Measurements from ENCODE around the gene RMDN3. TPM values are rescaled to one million over a fixed set of nuclear protein-coding genes. Genes with fewer than 3 reads are reported as not detected.

Gene RMDN3
- total and polyA plus RNA-seq, 3 donors from 2014 or later, result 31.5 to 37.3 (median 33.1) TPM

- peak overlapping the region; percentile 64 to 83 for H3K27ac ChIP-seq
- peaks cover 19% of the 10 kb centered on the region for H3K4me1 ChIP-seq
- no peak for TF ChIP-seq POLR2A (IDR thresholded peaks at IDR 0.05)
- TF ChIP-seq CTCF (IDR thresholded peaks at IDR 0.05), result no peak
- no peaks in the 10 kb centered on the region for H3K36me3 ChIP-seq (ENCODE audit: low read depth, missing control alignments)
- DNase-seq, result peak; percentile 72
- 27 to 29% methylated on average over 40 to 55 of the region's 55 CpGs for WGBS, 2 donors
- intact Hi-C loops (cut with DNase I; ENCODE audit: low total_unique reads), result no loop called here
- no peaks in the 10 kb centered on the region for H3K9me3 ChIP-seq
- H3K4me3 ChIP-seq, result peak overlapping the region; percentile 50 to 61
- no peaks in the 10 kb centered on the region for H3K27me3 ChIP-seq
These were observed 8.1 kb upstream of the RMDN3 start for GRCh38 chr15:40762919-40763800.

- Histone ChIP-seq H3K4me1 (peaks cover 5% of the 10 kb centered on the region), H3K9me3 (no peaks in the 10 kb centered on the region), H3K27me3 (no peaks in the 10 kb centered on the region), H3K4me3 (no peak overlapping the region), H3K27ac (no peak overlapping the region), H3K36me3 (ENCODE audit: low read depth, missing control alignments) (no peaks in the 10 kb centered on the region)
- intact Hi-C loops (cut with DNase I; ENCODE audit: low total_unique reads), result no loop called here
- no peak for DNase-seq
- 85 to 94% methylated on average over 5 of the region's 5 CpGs for WGBS, 2 donors
- TF ChIP-seq POLR2A (IDR thresholded peaks at IDR 0.05) (no peak), CTCF (IDR thresholded peaks at IDR 0.05) (no peak)
These were observed 4.9 kb upstream of the RMDN3 start for GRCh38 chr15:40759961-40760360.

GRCh38 chr15:40756938-40757337 lies 1.9 kb upstream of the RMDN3 start:
- no peak for DNase-seq
- intact Hi-C loops (cut with DNase I; ENCODE audit: low total_unique reads), result no loop called here
- H3K27me3 ChIP-seq, result no peaks in the 10 kb centered on the region
- no peak overlapping the region for H3K4me3 ChIP-seq
- 46 to 52% methylated on average over 6 of the region's 6 CpGs for WGBS, 2 donors
- H3K36me3 ChIP-seq (ENCODE audit: low read depth, missing control alignments), result no peaks in the 10 kb centered on the region
- no peaks in the 10 kb centered on the region for H3K9me3 ChIP-seq
- no peak for TF ChIP-seq CTCF (IDR thresholded peaks at IDR 0.05)
- no peak for TF ChIP-seq POLR2A (IDR thresholded peaks at IDR 0.05)
- H3K4me1 ChIP-seq, result peaks cover 5% of the 10 kb centered on the region
- H3K27ac ChIP-seq, result no peak overlapping the region

GRCh38 chr15:40755812-40756208 lies 756 bp upstream of the RMDN3 start:
- DNase-seq, result no peak
- WGBS, 2 donors, result 49 to 54% methylated on average over 10 of the region's 10 CpGs
- intact Hi-C loops (cut with DNase I; ENCODE audit: low total_unique reads), result no loop called here

More at GRCh38 chr15:40755812-40756208, 756 bp upstream of the RMDN3 start:
- no peaks in the 10 kb centered on the region for H3K27me3 ChIP-seq
- H3K4me1 ChIP-seq, result peaks cover 5% of the 10 kb centered on the region
- H3K27ac ChIP-seq, result peak overlapping the region; percentile 42 to 66
- H3K4me3 ChIP-seq, result peak overlapping the region; percentile 78 to 84
- no peaks in the 10 kb centered on the region for H3K36me3 ChIP-seq (ENCODE audit: low read depth, missing control alignments)
- TF ChIP-seq POLR2A (IDR thresholded peaks at IDR 0.05), result no peak
- TF ChIP-seq CTCF (IDR thresholded peaks at IDR 0.05), result no peak
- no peaks in the 10 kb centered on the region for H3K9me3 ChIP-seq

Data from testis (tissue), 3 donors.